ENCODE results near the gene OLFML1. TPM values are rescaled to one million over a fixed set of nuclear protein-coding genes. Genes with fewer than 3 reads are reported as not detected.

OLFML1 gene
- total and polyA plus RNA-seq, 2 of the 13 experiments (the other 11 are each of a cell fraction or from before 2014, with no cell fraction given), result 0.89 to 0.90 TPM

DNA sequence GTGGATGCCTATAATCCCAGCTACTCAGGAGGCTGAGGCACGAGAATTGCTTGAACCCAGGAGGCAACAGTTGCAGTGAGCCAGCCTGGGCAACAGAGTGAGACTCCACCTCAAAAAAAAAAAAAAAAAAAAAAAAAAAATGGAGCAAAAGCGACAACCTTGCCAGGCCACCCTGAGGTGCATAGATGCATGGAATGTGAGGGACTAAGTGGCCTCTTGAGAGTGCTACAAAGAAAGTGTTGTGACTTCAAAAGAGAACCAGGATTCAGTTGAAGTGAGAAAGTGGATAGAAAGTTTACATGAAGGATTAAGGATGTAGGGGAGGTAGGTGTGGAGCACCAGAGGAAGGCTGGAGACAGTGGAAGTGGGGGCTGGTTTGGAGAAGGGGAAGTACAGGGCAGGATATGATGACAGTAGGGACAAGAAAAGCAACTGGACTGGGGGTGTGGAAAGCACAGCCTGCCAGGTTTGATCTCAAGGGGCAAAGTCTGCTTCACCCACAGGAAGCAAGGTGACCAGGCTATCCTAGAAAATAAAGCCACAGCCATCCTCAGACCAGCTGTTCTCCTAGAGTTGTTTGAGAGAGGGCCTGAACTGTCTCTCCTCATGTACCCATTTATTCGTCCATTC is 36.0 kb upstream of the OLFML1 start (continued):
- TF ChIP-seq, protein P1, sequence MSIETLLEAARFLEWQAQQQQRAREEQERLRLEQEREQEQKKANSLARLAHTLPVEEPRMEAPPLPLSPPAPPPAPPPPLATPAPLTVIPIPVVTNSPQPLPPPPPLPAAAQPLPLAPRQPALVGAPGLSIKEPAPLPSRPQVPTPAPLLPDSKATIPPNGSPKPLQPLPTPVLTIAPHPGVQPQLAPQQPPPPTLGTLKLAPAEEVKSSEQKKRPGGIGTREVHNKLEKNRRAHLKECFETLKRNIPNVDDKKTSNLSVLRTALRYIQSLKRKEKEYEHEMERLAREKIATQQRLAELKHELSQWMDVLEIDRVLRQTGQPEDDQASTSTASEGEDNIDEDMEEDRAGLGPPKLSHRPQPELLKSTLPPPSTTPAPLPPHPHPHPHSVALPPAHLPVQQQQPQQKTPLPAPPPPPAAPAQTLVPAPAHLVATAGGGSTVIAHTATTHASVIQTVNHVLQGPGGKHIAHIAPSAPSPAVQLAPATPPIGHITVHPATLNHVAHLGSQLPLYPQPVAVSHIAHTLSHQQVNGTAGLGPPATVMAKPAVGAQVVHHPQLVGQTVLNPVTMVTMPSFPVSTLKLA (IDR thresholded peaks at IDR 0.05), result no peak
- TF ChIP-seq MZF1 (CRISPR knock-in tag; IDR thresholded peaks at IDR 0.05; ENCODE audit: borderline replicate concordance), result no peak
- no peak for TF ChIP-seq GLI4 (CRISPR knock-in tag; IDR thresholded peaks at IDR 0.05; ENCODE audit: borderline replicate concordance)
- no peak for TF ChIP-seq KAT2B (IDR thresholded peaks at IDR 0.05; ENCODE audit: borderline replicate concordance, low read depth, low read length)
- TF ChIP-seq ZNF672 (CRISPR knock-in tag; IDR thresholded peaks at IDR 0.05), result no peak
- no peak for TF ChIP-seq MTA3 (CRISPR knock-in tag; IDR thresholded peaks at IDR 0.05)
- TF ChIP-seq, protein P2, sequence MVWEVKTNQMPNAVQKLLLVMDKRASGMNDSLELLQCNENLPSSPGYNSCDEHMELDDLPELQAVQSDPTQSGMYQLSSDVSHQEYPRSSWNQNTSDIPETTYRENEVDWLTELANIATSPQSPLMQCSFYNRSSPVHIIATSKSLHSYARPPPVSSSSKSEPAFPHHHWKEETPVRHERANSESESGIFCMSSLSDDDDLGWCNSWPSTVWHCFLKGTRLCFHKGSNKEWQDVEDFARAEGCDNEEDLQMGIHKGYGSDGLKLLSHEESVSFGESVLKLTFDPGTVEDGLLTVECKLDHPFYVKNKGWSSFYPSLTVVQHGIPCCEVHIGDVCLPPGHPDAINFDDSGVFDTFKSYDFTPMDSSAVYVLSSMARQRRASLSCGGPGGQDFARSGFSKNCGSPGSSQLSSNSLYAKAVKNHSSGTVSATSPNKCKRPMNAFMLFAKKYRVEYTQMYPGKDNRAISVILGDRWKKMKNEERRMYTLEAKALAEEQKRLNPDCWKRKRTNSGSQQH (CRISPR knock-in tag; IDR thresholded peaks at IDR 0.05; ENCODE audit: low read depth), result no peak

DNA sequence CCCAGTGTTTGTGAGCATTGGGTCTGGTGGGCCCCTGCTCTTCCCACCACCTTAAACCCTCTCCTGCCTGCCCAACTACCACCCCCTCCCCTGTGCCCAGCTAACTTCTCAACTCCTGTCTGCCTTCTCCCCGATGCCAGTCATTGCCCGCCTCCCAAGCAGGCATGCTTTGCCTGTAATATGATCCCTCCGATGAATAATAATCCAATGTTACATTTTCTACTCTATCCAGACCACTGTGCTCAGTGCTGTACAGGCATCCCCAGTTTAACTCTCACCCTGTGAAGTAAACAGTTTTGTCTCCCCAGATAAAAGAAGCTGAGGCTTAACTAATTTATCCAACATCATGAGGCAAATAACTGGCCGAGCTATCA is 35.5 kb upstream of the OLFML1 start:
- TF ChIP-seq, protein P3, sequence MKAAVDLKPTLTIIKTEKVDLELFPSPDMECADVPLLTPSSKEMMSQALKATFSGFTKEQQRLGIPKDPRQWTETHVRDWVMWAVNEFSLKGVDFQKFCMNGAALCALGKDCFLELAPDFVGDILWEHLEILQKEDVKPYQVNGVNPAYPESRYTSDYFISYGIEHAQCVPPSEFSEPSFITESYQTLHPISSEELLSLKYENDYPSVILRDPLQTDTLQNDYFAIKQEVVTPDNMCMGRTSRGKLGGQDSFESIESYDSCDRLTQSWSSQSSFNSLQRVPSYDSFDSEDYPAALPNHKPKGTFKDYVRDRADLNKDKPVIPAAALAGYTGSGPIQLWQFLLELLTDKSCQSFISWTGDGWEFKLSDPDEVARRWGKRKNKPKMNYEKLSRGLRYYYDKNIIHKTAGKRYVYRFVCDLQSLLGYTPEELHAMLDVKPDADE (CRISPR knock-in tag; IDR thresholded peaks at IDR 0.05), result no peak
- TF ChIP-seq, protein P4, sequence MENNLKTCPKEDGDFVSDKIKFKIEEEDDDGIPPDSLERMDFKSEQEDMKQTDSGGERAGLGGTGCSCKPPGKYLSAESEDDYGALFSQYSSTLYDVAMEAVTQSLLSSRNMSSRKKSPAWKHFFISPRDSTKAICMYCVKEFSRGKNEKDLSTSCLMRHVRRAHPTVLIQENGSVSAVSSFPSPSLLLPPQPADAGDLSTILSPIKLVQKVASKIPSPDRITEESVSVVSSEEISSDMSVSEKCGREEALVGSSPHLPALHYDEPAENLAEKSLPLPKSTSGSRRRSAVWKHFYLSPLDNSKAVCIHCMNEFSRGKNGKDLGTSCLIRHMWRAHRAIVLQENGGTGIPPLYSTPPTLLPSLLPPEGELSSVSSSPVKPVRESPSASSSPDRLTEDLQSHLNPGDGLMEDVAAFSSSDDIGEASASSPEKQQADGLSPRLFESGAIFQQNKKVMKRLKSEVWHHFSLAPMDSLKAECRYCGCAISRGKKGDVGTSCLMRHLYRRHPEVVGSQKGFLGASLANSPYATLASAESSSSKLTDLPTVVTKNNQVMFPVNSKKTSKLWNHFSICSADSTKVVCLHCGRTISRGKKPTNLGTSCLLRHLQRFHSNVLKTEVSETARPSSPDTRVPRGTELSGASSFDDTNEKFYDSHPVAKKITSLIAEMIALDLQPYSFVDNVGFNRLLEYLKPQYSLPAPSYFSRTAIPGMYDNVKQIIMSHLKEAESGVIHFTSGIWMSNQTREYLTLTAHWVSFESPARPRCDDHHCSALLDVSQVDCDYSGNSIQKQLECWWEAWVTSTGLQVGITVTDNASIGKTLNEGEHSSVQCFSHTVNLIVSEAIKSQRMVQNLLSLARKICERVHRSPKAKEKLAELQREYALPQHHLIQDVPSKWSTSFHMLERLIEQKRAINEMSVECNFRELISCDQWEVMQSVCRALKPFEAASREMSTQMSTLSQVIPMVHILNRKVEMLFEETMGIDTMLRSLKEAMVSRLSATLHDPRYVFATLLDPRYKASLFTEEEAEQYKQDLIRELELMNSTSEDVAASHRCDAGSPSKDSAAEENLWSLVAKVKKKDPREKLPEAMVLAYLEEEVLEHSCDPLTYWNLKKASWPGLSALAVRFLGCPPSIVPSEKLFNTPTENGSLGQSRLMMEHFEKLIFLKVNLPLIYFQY (CRISPR knock-in tag; IDR thresholded peaks at IDR 0.05; ENCODE audit: borderline replicate concordance), result no peak
- no peak for TF ChIP-seq ZNF782 (CRISPR knock-in tag; IDR thresholded peaks at IDR 0.05; ENCODE audit: borderline replicate concordance)
- TF ChIP-seq NCOR1 (IDR thresholded peaks at IDR 0.05; ENCODE audit: borderline replicate concordance, low read length), result no peak
- no peak for TF ChIP-seq STAG1 (CRISPR knock-in tag; IDR thresholded peaks at IDR 0.05)
- TF ChIP-seq HMGA1 (CRISPR knock-in tag; conservative IDR thresholded peaks at IDR 0.05), result no peak
- TF ChIP-seq DNMT1 (CRISPR knock-in tag; IDR thresholded peaks at IDR 0.05), result no peak
- Histone ChIP-seq H4K20me1 (ENCODE audit: insufficient read depth, low read length) (no peaks in the 10 kb centered on the region), H3K4me2 (ENCODE audit: low read depth, low read length) (no peak overlapping the region), H2AFZ (ENCODE audit: low read length) (no peak overlapping the region), H3K4me1 (ENCODE audit: insufficient read depth, low read length) (no peaks in the 10 kb centered on the region), H3K27ac (ENCODE audit: extremely low read length, insufficient read depth, low read length) (no peak overlapping the region), H3K9me3 (ENCODE audit: low read length) (no peaks in the 10 kb centered on the region), H3K36me3 (replicated peaks in 1 of 2; ENCODE audit: control insufficient read depth in 1 of 2, insufficient read depth in 2 of 2, low read length in 2 of 2) (no peaks in the 10 kb centered on the region), H3K27me3 (ENCODE audit: control insufficient read depth in 1 of 2, insufficient read depth in 2 of 2, low read length in 2 of 2) (peaks cover 0 to 10% of the 10 kb centered on the region in 2 experiments; a peak in 1 of 5 replicates), H3K79me2 (ENCODE audit: insufficient read depth, low read length) (no peaks in the 10 kb centered on the region), H3K4me3 (replicated peaks in 1 of 3; ENCODE audit: insufficient read depth in 1 of 3, low read depth in 2 of 3, low read length in 3 of 3) (no peak overlapping the region), H3K9ac (ENCODE audit: insufficient read depth, low read depth, low read length) (no peak overlapping the region)
- FAIRE-seq (no peak), DNase-seq (ENCODE audit: low spot score) (no peak), ATAC-seq (no peak)
- 45% methylated on average over 4 of the region's 4 CpGs for WGBS (ENCODE audit: low lambda C conversion rate)
- no TSS peak for BruUV-seq (replicated peaks)
- ChIA-PET CTCF (ENCODE audit: low intra/inter-chr PET ratio, low total read pairs) (no interaction called here), POLR2A (no interaction called here)
- in situ Hi-C loops (cut with HindIII; ENCODE audit: extremely low pct_ligation_motif_present, low pct_unique_long_range_greater_than_20kb) (loop anchor here (5.0 to 10.0 kb wide), 2 partner anchors 98 to 355 kb away; no protein-coding TSS in a partner anchor), intact Hi-C loops (cut with micrococcal nuclease; ENCODE audit: unreplicated experiment) (no loop called here)

Data from HepG2 (cell line).